Prostate gland (tissue), 2 donors: Measurements from ENCODE around the gene FMN2.

ENCODE experiments used
- CTCF ChIP-seq, 4 experiments: fragments of 200-600 bp in 2 of 4; fragments of 450-650 bp in 2 of 4; sonication (generic) in 2 of 4; IDR thresholded peaks; 1 replicate in 3 of 4; 2 replicates in 1 of 4; pipeline ENCODE4 v1.5.1; 2016 to 2019; ENCODE audit warnings: antibody characterized with exemption in 4 of 4, mild to moderate bottlenecking in 2 of 4, moderate library complexity in 2 of 4
- POLR2A ChIP-seq: fragments of 450-650 bp; IDR thresholded peaks from one replicate; pipeline ENCODE4 v1.6.1; 2016; ENCODE audit warnings: antibody characterized with exemption, mild to moderate bottlenecking

- TF ChIP-seq POLR2A (no peak), CTCF (IDR thresholded peaks at IDR 0.05) (no peak)
Observed at GRCh38 chr1:240356568-240356967, 264.9 kb downstream of the FMN2 start.
